ENCODE measurements around the gene POLR2C. TPM values are rescaled to one million over a fixed set of nuclear protein-coding genes. Genes with fewer than 3 reads are reported as not detected.
A peak's percentile ranks its signal among the peaks of the same experiment; 100 is the strongest.

POLR2C gene
- total and polyA plus RNA-seq, 2 of the 13 experiments (the other 11 are each of a cell fraction or from before 2014, with no cell fraction given), result 104 to 216 TPM

- TF ChIP-seq ZNF724P (CRISPR knock-in tag; IDR thresholded peaks at IDR 0.05; ENCODE audit: borderline replicate concordance), result no peak; the same call in 1 of the 2 replicates
- TF ChIP-seq DDIT3 (CRISPR knock-in tag; IDR thresholded peaks at IDR 0.05), result no peak
- no peak for TF ChIP-seq KAT7 (CRISPR knock-in tag; IDR thresholded peaks at IDR 0.05; ENCODE audit: borderline replicate concordance)
- TF ChIP-seq ZNF609 (CRISPR knock-in tag; IDR thresholded peaks at IDR 0.05; ENCODE audit: borderline replicate concordance), result peak; percentile 70
- TF ChIP-seq ZNF251 (CRISPR knock-in tag; IDR thresholded peaks at IDR 0.05), result no peak
- TF ChIP-seq SALL2 (CRISPR knock-in tag; IDR thresholded peaks at IDR 0.05), result no peak
- TF ChIP-seq RNF219 (CRISPR knock-in tag; IDR thresholded peaks at IDR 0.05), result no peak
- no peak for TF ChIP-seq ZNF615 (CRISPR knock-in tag; IDR thresholded peaks at IDR 0.05; ENCODE audit: borderline replicate concordance)
- TF ChIP-seq ZFP41 (CRISPR knock-in tag; IDR thresholded peaks at IDR 0.05; ENCODE audit: borderline replicate concordance), result no peak
- no peak for TF ChIP-seq ZMAT3 (CRISPR knock-in tag; conservative IDR thresholded peaks at IDR 0.05)
- TF ChIP-seq ZNF12 (CRISPR knock-in tag; IDR thresholded peaks at IDR 0.05), result no peak
- peak; percentile 36; the same call in 1 of the 2 replicates for TF ChIP-seq TSC22D2 (CRISPR knock-in tag; IDR thresholded peaks at IDR 0.05; ENCODE audit: borderline replicate concordance)
- TF ChIP-seq SP2 (CRISPR knock-in tag; IDR thresholded peaks at IDR 0.05), result no peak
- TF ChIP-seq ZNF766 (CRISPR knock-in tag; IDR thresholded peaks at IDR 0.05; ENCODE audit: borderline replicate concordance), result no peak; the same call in none of the 2 replicates
- no peak for TF ChIP-seq SATB2 (CRISPR knock-in tag; IDR thresholded peaks at IDR 0.05)
- no peak for TF ChIP-seq ZNF569 (CRISPR knock-in tag; IDR thresholded peaks at IDR 0.05; ENCODE audit: borderline replicate concordance)
- TF ChIP-seq ZSCAN5A (CRISPR knock-in tag; IDR thresholded peaks at IDR 0.05; ENCODE audit: borderline replicate concordance), result 0 out of 2 replicates have a peak, but pooled peaks have one; percentile 57
- no peak for TF ChIP-seq ZNF577 (CRISPR knock-in tag; IDR thresholded peaks at IDR 0.05; ENCODE audit: borderline replicate concordance, low read depth)
- TF ChIP-seq GLMP (CRISPR knock-in tag; IDR thresholded peaks at IDR 0.05; ENCODE audit: borderline replicate concordance), result no peak
Observed at GRCh38 chr16:57479976-57480753, 17.7 kb downstream of the POLR2C start (continued).
